Duodenal mucosa (tissue), 2 donors: ENCODE measurements around the gene ADGRV1.
"Not testable (repeated sequence)": the region's sequence is repeated elsewhere in the genome, so short reads cannot be mapped to it uniquely, and the experiment has no call there.

ENCODE experiments used
- H3K27ac ChIP-seq: one replicate; pipeline ENCODE4 v1.7.0; 2013; ENCODE audit warnings: low read depth, low read length
- H3K27me3 ChIP-seq, 2 donors: one replicate each; pipeline ENCODE4 v1.7.0; 2013; ENCODE audit warnings: low read length in 2 of 2, control low read depth in 1 of 2; ENCODE audit not compliant: insufficient read depth in 2 of 2, control insufficient read depth in 1 of 2
- H3K36me3 ChIP-seq, 2 donors: one replicate each; pipeline ENCODE4 v1.7.0; 2013; ENCODE audit warnings: low read length in 2 of 2, control low read depth in 1 of 2; ENCODE audit not compliant: insufficient read depth in 2 of 2, control insufficient read depth in 1 of 2
- H3K4me1 ChIP-seq, 2 donors: one replicate each; pipeline ENCODE4 v1.7.0; 2013; ENCODE audit warnings: low read length in 2 of 2, control low read depth in 1 of 2; ENCODE audit not compliant: insufficient read depth in 2 of 2, control insufficient read depth in 1 of 2
- H3K4me3 ChIP-seq, 2 donors: one replicate each; pipeline ENCODE4 v1.7.0; 2013; ENCODE audit warnings: low read length in 2 of 2, low read depth in 1 of 2
- H3K9ac ChIP-seq, 2 donors: one replicate each; pipeline ENCODE4 v1.7.0; 2013; ENCODE audit warnings: low read length in 2 of 2, low read depth in 1 of 2
- H3K9me3 ChIP-seq, 2 donors: one replicate each; pipeline ENCODE4 v1.7.0; 2013; ENCODE audit warnings: low read length in 2 of 2, control low read depth in 1 of 2; ENCODE audit not compliant: control insufficient read depth in 1 of 2

Gene ADGRV1

GRCh38 chr5:91038180-91038808 is 479.7 kb downstream of the ADGRV1 start:
- H3K9ac ChIP-seq, result no peak overlapping the region
- H3K9me3 ChIP-seq, result no peaks in the 10 kb centered on the region
- H3K4me3 ChIP-seq, result no peak overlapping the region
- H3K27me3 ChIP-seq, result no peaks in the 10 kb centered on the region
- H3K27ac ChIP-seq, result no peak overlapping the region
- H3K36me3 ChIP-seq, result no peaks in the 10 kb centered on the region
- H3K4me1 ChIP-seq, result peaks cover 0 to 2% of the 10 kb centered on the region in 2 donors

DNA sequence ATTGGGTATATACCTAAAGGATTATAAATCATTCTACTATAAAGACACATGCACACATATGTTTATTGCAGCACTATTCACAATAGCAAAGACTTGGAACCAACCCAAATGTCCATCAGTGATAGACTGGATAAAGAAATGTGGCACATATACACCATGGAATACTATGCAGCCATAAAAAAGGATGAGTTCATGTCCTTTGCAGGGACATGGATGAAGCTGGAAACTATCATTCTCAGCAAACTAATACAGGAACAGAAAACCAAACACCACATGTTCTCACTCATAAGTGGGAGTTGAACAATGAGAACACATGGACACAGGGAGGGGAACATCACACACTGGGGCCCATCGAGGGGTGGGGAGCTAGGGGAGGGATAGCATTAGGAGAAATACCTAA is 482.5 kb downstream of the ADGRV1 start:
- not testable (repeated sequence) for H3K27ac ChIP-seq, H3K9ac ChIP-seq

DNA sequence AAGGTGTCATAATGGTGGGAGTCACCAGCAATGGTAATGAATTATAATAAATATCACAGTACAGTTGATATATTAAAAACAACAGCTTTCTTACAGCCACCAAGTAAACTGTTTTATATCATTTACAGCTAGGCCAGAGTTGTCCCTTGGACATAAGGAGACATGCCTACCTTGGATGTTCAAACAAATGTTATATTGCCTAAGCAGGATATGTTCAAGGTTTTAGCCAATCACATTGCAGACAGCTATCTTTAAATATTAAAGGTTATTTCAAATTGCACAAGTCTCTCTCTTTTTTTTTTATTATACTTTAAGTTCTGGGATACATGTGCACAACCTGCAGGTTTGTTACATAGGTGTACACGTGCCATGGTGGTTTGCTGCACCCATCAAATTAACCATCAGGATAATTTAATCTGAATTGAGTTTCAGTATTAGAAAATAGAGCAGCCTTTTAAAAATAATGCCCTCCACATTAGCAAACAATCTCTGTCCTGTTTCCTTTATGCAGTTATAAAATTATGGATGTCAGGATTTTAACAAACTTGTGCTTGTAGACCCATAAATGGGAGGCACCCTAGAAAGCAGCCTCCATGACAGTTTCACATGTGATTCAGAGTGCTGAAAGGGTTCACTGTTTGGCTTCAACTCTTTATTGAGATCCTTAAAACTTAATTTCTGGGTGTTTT is 483.8 kb downstream of the ADGRV1 start:
- no peak overlapping the region for H3K4me3 ChIP-seq
- peaks cover 0 to 3% of the 10 kb centered on the region in 2 donors for H3K9me3 ChIP-seq
- H3K4me1 ChIP-seq, result no peaks in the 10 kb centered on the region
- no peaks in the 10 kb centered on the region for H3K27me3 ChIP-seq
- H3K9ac ChIP-seq, result no peak overlapping the region
- no peaks in the 10 kb centered on the region for H3K36me3 ChIP-seq
- H3K27ac ChIP-seq, result no peak overlapping the region

More for the DNA sequence above, 482.5 kb downstream of the ADGRV1 start:
- H3K4me3 ChIP-seq, H3K27me3 ChIP-seq, H3K4me1 ChIP-seq, H3K9me3 ChIP-seq, H3K36me3 ChIP-seq: not testable (repeated sequence)

DNA sequence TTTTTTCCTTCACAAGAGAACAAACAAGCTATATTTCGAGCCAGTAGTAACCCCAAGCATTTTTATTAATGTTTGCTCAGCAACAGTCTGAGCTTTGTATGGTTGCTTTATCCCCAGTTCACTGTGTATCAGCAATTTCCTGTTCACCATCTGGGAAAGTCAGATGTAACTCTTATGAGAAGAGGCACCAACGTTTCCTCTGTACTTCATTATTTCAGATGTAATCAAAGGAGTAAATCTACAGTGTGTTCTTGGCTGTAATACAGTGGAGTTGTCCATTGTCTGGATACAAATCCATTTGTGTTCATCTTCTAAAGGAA is 484.3 kb downstream of the ADGRV1 start:
- H3K4me3 ChIP-seq, result no peak overlapping the region
- H3K27ac ChIP-seq, result no peak overlapping the region
- no peaks in the 10 kb centered on the region for H3K36me3 ChIP-seq
- H3K27me3 ChIP-seq, result no peaks in the 10 kb centered on the region
- H3K9me3 ChIP-seq, result peaks cover 0 to 3% of the 10 kb centered on the region in 2 donors
- H3K4me1 ChIP-seq, result no peaks in the 10 kb centered on the region
- no peak overlapping the region for H3K9ac ChIP-seq

- Histone ChIP-seq H3K36me3 (no peaks in the 10 kb centered on the region), H3K27me3 (no peaks in the 10 kb centered on the region), H3K27ac (no peak overlapping the region), H3K9ac (no peak overlapping the region), H3K4me3 (no peak overlapping the region), H3K4me1 (no peaks in the 10 kb centered on the region), H3K9me3 (peaks cover 0 to 3% of the 10 kb centered on the region in 2 donors)
Observed at GRCh38 chr5:91048073-91048472, 489.5 kb downstream of the ADGRV1 start.

GRCh38 chr5:91049112-91049511 is 490.5 kb downstream of the ADGRV1 start:
- no peak overlapping the region for H3K4me3 ChIP-seq
- no peak overlapping the region for H3K27ac ChIP-seq
- peaks cover 0 to 3% of the 10 kb centered on the region in 2 donors for H3K9me3 ChIP-seq
- H3K27me3 ChIP-seq, result no peaks in the 10 kb centered on the region
- no peak overlapping the region for H3K9ac ChIP-seq
- no peaks in the 10 kb centered on the region for H3K4me1 ChIP-seq
- no peaks in the 10 kb centered on the region for H3K36me3 ChIP-seq

DNA sequence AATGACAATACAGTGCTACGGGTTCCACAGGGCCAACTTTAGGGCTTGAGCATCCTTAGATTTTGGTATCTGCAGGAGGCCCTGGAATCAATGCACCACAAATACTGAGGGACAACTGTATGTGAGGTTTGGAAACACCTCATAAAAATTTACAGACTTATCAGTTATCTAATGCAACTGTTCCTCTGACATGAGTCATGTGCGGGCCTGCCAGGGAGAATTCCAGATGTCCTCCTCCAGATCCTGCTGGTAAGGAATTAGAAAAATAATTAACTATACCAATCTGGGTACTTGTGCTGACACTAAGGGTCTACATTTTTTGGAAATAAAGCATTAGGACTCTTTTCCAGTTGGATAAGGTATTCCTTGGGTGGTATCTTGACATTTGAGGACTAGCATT is 491.2 kb downstream of the ADGRV1 start:
- Histone ChIP-seq H3K36me3 (no peaks in the 10 kb centered on the region), H3K4me1 (no peaks in the 10 kb centered on the region), H3K9me3 (peaks cover 0 to 3% of the 10 kb centered on the region in 2 donors), H3K4me3 (no peak overlapping the region), H3K27me3 (no peaks in the 10 kb centered on the region), H3K9ac (no peak overlapping the region), H3K27ac (no peak overlapping the region)

DNA sequence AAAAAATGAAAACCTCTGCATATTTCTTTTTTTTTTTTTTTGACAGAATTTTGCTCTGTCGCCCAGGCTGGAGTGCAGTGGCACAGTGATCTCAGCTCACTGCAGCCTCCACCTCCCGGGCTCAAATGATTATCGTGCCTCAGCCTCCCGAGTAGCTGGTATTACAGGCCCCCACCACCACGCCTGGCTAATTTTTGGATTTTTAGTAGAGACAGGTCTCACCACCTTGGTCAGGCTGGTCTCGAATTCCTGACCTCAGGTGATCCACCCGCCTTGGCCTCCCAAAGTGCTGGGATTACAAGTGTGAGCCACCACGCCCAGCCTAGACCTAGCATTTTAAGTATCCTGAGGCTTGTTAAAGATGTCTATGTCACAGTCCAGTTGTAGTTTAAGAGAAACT is 493.8 kb downstream of the ADGRV1 start:
- H3K4me3 ChIP-seq, H3K9ac ChIP-seq, H3K27me3 ChIP-seq, H3K9me3 ChIP-seq, H3K36me3 ChIP-seq, H3K27ac ChIP-seq, H3K4me1 ChIP-seq: not testable (repeated sequence)

DNA sequence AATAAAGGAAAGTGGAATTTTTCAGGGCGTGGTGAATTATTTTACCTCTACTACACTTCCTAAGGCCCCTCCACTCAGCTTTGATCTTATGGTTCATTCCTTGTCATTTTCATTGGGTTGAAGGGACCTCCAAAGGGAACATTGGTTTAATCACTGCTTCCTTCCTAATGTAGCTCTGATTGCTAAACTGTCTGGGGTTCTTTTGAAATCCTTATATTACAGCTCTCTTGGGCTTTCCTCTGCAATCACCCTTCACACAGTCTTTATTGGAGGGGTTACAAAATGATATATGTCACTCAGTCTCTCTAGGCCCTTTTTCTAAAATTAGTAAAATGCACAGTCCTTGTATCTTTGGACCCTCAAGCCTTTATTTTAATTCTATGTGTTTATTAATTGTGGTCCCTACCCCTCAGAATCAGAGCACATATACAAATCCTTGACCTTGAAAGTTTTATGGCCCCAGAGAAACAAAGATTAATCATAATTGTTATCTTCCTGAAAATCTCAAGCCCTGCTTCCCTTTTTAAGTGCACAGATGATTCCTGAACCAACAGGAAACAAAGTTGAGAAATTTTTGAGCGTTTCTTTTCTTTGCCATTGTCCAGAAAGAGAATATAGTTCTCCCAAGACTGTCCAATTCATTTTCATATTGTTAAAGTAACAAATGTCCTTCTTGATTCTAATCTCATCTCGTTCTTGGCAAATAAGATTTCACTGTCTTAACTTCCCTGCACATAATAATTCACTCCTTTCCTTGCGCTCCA is 494.6 kb downstream of the ADGRV1 start:
- Histone ChIP-seq H3K36me3 (no peaks in the 10 kb centered on the region), H3K4me1 (peaks cover 0 to 2% of the 10 kb centered on the region in 2 donors), H3K27ac (no peak overlapping the region), H3K27me3 (no peaks in the 10 kb centered on the region), H3K4me3 (no peak overlapping the region), H3K9me3 (no peaks in the 10 kb centered on the region), H3K9ac (no peak overlapping the region)

DNA sequence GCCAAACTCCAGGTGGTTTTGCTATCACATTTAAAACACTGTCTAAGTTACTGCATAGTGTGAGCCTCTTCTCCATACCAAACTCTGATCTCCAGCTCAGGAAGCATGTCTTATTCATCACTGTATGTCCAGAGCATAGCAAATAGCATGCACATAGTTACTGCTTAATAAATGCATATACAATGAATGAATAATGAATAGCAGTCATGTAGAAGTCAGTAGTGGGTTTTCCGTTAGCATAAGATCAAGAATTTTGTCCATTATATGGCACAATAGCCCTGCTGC is 495.1 kb downstream of the ADGRV1 start:
- no peak overlapping the region for H3K4me3 ChIP-seq
- H3K27ac ChIP-seq, result no peak overlapping the region
- peaks cover 0 to 6% of the 10 kb centered on the region in 2 donors for H3K4me1 ChIP-seq
- no peak overlapping the region for H3K9ac ChIP-seq
- no peaks in the 10 kb centered on the region for H3K27me3 ChIP-seq
- H3K9me3 ChIP-seq, result no peaks in the 10 kb centered on the region
- H3K36me3 ChIP-seq, result no peaks in the 10 kb centered on the region
